Activated naive CD8-positive, alpha-beta T cell treated with anti-CD3 and anti-CD28 coated beads, Interleukin-2, amount 50 U/mL, for 24 hours (primary cell): ENCODE results near the gene TWIST2.

Experiments used
- ATAC-seq: fragments of 150-1000 bp; cut with Tn5 transposase; one replicate; pipeline ENCODE4 v1.10.0; 2021
- DNase-seq: peaks from one replicate; pipeline ENCODE4 v3.0.0; 2021
- H3K27ac Mint-ChIP-seq: one replicate; pipeline ENCODE4 v1.8.0; 2021; ENCODE audit warnings: mild to moderate bottlenecking, mixed read lengths
- H3K27me3 Mint-ChIP-seq: one replicate; pipeline ENCODE4 v1.8.0; 2021; ENCODE audit warnings: mixed read lengths
- H3K36me3 Mint-ChIP-seq: one replicate; pipeline ENCODE4 v1.8.0; 2021; ENCODE audit warnings: low read depth, mixed read lengths
- H3K4me1 Mint-ChIP-seq: one replicate; pipeline ENCODE4 v1.8.0; 2021; ENCODE audit warnings: mixed read lengths
- H3K4me3 Mint-ChIP-seq: one replicate; pipeline ENCODE4 v1.8.0; 2021; ENCODE audit warnings: mild to moderate bottlenecking, moderate library complexity, mixed read lengths
- H3K9me3 Mint-ChIP-seq: one replicate; pipeline ENCODE4 v1.8.0; 2021; ENCODE audit warnings: mixed read lengths

TWIST2 gene

DNA sequence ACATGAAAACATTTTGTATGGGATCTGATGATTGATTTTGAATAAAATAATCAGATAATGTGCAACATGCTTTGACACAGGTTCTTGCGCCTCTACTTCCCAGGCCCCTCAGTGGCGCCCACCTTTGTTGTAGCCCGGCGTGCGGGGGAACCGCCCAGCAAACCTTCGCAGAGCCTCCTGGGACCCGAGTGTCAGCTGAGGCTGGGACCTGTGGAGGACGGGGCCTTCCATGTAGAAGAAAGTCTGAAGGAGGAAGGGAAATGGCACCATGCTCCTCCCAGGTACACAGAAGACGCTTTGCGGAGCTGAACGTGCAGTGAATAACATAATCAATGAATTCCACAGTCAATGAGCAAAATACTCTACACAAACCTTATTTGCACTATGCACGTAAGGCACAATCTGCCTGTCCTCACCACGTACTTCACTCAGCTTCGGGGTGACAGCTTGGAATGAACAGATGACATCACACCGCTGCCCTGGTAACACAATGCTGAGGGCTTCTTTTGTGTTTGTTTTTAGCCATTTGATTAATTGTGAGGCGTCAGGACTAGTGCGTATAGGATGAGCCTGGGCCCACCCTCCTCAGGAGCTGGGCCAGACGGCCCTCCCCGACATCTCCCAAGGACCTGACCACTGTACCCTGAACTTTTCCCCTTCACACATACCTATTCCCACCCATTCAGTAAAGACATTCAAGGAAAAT, 78.1 kb downstream of the TWIST2 start:
- peaks cover 23% of the 10 kb centered on the region for H3K27me3 Mint-ChIP-seq
- no peaks in the 10 kb centered on the region for H3K36me3 Mint-ChIP-seq
- no peak overlapping the region for H3K4me3 Mint-ChIP-seq
- no peaks in the 10 kb centered on the region for H3K4me1 Mint-ChIP-seq
- no peak overlapping the region for H3K27ac Mint-ChIP-seq
- no peak for ATAC-seq
- DNase-seq: no peak
- H3K9me3 Mint-ChIP-seq: no peaks in the 10 kb centered on the region

DNA sequence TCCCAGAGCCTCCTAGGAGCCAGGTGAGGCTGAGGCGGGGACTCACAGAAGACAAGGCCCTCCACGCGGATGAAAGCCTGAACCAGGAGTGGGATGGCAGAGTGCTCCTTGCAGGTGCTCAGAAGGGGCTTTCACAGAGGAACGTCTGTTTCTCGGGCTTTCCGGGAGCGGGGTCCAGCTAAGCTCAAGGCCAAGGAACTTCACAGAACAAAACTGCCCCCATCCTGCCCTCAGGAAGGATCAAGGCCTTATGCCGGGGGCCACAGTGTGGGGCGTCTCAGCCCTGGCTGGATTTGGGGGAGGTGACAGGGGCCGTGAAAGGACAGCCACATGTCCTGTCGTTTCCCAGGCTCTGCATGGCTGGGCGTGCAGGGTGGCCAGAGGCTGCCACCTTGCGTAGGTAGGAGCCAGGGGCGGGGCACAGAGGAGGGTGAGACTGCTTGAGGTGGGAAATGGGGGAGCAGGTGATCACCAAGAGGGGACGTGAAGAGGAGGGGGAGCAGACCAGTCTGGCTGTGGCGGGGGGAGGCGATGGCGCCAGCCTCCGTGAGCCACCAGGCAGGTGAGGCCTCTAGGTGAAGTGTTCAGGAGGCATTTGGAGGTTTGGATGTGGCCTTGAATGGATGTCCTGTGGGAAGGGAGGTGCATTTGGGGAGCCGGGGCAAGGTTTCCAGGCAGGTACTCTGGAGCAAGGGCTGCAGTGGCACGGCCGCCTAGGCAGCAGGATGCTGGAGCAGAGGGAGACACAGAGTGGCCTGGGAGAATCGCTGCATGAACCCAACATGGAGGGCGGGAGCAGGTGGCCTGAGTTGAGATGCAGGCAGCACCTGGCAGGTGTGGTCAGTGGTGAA, 79.1 kb downstream of the TWIST2 start:
- Mint-ChIP-seq H3K9me3 (no peaks in the 10 kb centered on the region), H3K27ac (no peak overlapping the region)
- no peak for DNase-seq

DNA sequence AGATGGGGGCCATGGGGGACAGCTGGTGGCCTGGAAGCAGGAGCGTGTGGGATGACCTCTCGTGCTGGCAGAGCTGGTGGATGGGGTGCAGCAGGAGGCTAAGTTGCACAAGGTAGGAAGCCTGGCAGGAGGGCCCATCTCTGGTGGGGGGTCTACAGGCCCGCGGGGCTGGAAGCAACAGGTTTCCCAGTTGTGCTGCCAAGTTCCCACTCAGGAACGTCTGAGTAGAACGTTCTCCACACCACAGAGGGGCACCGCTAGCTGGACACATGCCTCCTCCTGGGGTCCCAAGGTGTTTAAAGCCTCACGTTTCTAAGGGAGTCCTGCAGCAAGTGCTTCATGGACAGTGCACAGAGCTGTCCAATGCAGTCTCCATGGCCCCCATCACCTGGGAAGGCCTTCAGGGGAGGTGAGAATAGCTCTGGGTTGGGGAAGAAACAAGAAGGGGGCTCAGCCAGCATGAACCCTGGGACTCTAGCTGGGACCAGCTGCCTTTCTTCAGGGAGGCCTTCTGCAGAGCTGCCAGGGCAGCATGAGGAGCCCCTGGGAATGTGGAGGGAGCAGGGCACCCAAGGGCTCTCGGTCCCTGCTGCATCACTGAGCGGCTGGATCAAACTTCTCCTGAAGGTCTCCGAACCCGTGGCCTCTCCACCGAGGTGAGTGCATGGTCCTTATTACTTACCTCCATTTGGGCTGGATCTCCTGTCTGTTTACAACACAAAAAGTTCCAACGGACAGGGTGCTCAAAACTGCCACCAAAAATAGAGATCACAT, 80.0 kb downstream of the TWIST2 start:
- no peaks in the 10 kb centered on the region for H3K9me3 Mint-ChIP-seq
- no peaks in the 10 kb centered on the region for H3K36me3 Mint-ChIP-seq
- peaks cover 30% of the 10 kb centered on the region for H3K27me3 Mint-ChIP-seq
- no peak overlapping the region for H3K4me3 Mint-ChIP-seq
- H3K4me1 Mint-ChIP-seq: no peaks in the 10 kb centered on the region
- H3K27ac Mint-ChIP-seq: no peak overlapping the region
- DNase-seq: no peak
- ATAC-seq: no peak

More for the DNA sequence above, 79.1 kb downstream of the TWIST2 start:
- Mint-ChIP-seq H3K4me1 (no peaks in the 10 kb centered on the region), H3K4me3 (no peak overlapping the region), H3K27me3 (peaks cover 26% of the 10 kb centered on the region), H3K36me3 (no peaks in the 10 kb centered on the region)
- ATAC-seq: no peak

DNA sequence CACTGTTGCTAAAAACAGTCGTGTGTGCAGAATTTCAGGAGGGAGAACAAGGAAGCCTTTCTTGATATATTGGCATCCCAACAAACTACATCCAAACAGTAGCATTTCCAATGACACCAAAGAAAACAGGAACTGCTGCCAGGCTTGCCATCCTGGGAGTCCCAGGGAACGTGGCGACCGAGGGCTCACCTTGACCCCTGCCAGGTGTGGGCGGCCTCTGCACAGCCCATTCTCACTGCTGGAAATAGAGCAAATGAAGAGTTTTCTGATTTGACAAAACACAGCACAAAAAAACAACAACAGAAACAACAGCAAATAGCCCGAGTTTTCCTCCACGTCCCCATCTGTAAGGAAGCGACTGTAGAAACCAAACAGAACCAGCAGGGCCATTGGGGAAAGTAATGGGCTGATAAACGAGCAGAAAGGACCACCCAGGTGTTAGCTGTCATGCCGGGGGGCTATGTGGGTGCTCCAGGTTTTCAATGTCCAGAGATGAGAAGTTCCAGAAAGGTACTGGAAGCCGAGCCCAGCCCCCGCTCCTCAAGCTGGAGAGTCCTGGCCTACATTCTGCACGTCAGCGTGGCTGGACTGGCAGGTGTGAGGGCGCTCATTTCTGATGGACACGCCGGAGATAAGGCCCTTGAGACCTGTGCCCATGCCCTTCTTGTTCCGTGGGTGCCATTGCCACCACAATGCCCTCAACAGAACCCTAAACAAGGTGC, 80.8 kb downstream of the TWIST2 start:
- H3K36me3 Mint-ChIP-seq: no peaks in the 10 kb centered on the region
- no peak overlapping the region for H3K4me3 Mint-ChIP-seq
- no peaks in the 10 kb centered on the region for H3K9me3 Mint-ChIP-seq
- peaks cover 31% of the 10 kb centered on the region for H3K27me3 Mint-ChIP-seq
- H3K4me1 Mint-ChIP-seq: no peaks in the 10 kb centered on the region
- DNase-seq (no peak), ATAC-seq (no peak)
- no peak overlapping the region for H3K27ac Mint-ChIP-seq

DNA sequence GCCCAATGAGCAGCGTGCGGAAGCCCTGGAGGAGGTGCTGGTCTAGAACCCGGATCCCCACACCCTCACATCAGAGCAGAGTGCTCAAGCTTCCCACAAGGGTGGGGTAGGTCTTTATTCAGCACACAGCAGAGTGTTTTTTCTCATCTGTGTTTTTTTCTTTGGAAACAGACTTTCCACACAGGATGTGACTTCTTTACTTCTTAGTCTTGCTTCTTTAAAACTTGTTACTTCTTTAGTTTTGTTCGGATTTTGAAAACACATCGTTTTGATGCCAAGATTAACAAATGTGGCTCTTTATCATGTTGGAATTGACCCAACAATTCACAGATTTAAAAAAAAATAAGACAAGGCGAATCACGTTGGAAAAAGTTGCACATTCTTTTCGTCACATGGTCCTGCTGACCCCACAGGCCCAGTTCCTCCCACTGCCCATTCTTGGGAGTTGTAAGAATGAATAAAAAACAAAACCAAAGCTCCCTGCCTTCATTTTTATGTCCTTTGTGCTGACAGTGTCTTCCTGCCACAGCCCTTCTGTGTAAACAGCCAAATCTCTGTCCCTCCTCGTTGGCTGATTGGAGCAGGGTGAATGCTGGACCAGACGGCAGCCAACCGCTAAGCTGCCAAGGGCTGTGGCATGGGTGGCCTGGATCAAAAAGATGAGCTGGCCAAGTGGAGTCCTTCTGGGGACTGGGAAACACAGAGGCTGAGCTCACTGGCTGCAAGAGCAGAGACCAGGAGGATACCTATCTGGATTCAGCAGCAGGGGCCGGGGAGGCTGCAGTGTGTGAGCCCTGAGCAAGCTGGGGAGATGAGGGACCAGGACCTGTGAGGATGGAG, 81.6 kb downstream of the TWIST2 start:
- ATAC-seq: no peak
- no peak for DNase-seq
- peaks cover 29% of the 10 kb centered on the region for H3K27me3 Mint-ChIP-seq
- H3K27ac Mint-ChIP-seq: no peak overlapping the region
- no peak overlapping the region for H3K4me3 Mint-ChIP-seq
- no peaks in the 10 kb centered on the region for H3K9me3 Mint-ChIP-seq
- H3K36me3 Mint-ChIP-seq: no peaks in the 10 kb centered on the region
- no peaks in the 10 kb centered on the region for H3K4me1 Mint-ChIP-seq

DNA sequence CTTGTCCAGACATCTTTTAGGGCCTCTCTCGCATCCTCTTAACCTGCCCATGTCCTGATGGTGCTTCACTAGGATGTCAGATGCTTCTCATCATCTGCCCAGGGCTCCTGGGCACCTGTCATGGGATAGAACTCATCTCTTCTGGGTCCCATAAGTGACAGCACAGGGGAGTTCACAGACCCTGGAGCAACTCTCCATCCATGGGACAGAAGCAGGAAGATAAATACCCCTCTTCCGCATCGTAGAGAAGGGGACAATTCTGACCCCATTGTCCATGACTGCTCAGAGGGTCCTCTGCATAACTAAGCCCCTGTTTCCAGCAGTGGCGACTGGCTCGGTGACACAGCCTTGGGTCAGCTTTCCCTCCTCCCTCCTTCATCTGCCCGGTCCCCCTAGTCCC, 82.3 kb downstream of the TWIST2 start:
- peaks cover 29% of the 10 kb centered on the region for H3K27me3 Mint-ChIP-seq
- H3K36me3 Mint-ChIP-seq: no peaks in the 10 kb centered on the region
- no peaks in the 10 kb centered on the region for H3K4me1 Mint-ChIP-seq
- no peaks in the 10 kb centered on the region for H3K9me3 Mint-ChIP-seq
- no peak for ATAC-seq
- H3K27ac Mint-ChIP-seq: no peak overlapping the region
- no peak for DNase-seq
- no peak overlapping the region for H3K4me3 Mint-ChIP-seq

DNA sequence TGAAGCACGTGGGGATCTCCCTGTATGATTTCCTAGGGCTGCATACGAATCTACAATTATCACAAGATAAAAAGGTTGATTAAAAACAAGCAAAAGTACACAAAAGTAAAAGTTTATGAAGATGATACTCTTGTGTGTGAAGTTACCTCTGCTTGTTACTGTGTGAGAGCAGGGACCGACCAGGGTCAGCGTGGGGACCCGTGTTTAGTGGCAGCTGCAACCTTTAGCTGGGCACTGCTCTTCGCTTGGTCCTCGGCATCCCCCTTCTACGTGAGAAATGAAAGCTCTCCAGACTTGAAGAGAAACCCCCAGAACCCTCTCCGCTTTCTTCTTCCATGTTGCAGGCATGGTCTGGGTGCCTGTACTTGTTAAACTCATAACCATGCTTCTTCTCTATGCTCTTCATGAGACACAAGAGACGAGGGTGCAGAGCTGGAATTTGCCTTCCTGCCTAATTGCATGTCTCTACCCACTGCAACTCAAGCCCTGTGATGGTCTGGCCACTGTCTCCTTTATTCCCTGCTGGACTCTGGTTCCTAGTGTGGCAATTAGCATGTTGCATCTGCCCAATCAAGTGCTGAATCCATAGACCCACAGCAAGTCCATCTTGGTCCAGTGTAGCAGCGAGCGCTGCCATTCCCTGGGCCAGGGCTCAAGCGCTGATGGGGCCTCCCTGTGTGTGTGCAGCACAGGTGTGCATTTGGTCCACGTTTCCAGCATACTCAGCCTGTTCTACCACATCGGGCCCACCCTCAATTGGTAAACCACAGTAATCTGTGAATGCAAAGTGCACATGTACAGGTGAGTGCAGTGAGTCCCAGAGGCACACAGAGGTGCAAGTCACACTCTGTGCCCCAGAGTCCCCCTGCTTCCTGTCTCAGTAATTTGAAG, 88.5 kb downstream of the TWIST2 start:
- H3K36me3 Mint-ChIP-seq: no peaks in the 10 kb centered on the region
- ATAC-seq: no peak

DNA sequence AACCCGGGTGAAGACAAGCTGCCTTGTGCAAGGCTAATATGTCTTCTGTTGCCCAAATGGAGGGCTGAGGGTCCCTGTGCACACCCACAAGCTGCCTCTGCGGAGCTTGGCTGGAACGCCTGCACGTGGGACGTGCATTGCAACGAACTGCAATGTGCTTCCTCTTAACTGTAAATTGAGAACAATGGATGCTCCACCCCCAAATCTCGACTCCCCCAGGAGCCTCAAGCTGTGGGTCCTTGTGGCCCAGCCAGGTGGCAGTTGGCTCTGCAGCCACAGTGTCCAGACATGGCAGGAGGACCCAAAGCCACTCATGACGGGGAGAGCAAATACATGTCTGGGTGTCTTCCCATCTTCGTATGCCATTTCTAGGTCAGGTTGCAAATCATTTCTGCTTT, 90.1 kb downstream of the TWIST2 start:
- Mint-ChIP-seq H3K4me1 (no peaks in the 10 kb centered on the region), H3K9me3 (no peaks in the 10 kb centered on the region), H3K27ac (no peak overlapping the region), H3K27me3 (no peaks in the 10 kb centered on the region), H3K36me3 (no peaks in the 10 kb centered on the region), H3K4me3 (no peak overlapping the region)
- ATAC-seq (no peak), DNase-seq (no peak)

More for the DNA sequence above, 88.5 kb downstream of the TWIST2 start:
- no peaks in the 10 kb centered on the region for H3K4me1 Mint-ChIP-seq
- no peak overlapping the region for H3K27ac Mint-ChIP-seq
- H3K27me3 Mint-ChIP-seq: peaks cover 12% of the 10 kb centered on the region
- no peak for DNase-seq
- no peak overlapping the region for H3K4me3 Mint-ChIP-seq
- no peaks in the 10 kb centered on the region for H3K9me3 Mint-ChIP-seq

DNA sequence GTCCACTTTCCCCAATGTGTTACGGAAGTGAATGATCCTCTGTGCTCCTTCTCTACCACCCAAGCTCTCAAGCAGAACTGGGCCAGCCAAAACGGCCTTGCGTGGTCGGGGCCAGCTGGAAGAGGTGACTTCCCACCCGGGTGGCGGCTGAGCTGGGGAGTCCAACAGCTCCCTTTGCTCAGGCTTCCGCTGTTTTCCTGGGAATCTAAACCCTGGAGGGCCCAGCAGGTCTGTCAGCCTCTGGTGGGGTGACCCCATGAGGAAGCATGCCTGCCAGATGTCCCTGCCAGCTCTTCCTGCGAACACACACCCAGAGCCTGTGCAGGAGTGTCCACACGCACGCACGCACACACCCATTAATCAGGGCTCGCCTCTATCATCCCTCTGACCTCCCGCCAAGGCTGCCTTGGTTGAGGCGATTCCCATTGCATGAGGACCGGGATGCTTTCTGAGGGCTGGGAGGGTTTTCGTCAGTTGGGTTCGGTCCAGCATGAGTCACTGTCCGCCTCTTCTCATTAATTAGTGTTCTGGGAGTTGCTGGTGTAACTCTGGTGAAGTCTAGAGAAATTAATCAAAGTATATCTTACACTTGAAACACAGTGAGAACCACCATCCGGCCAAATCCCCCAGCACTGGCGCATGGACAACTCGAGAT, 90.6 kb downstream of the TWIST2 start:
- Mint-ChIP-seq H3K4me3 (no peak overlapping the region), H3K36me3 (no peaks in the 10 kb centered on the region), H3K9me3 (no peaks in the 10 kb centered on the region), H3K4me1 (no peaks in the 10 kb centered on the region), H3K27me3 (peaks cover 3% of the 10 kb centered on the region), H3K27ac (no peak overlapping the region)
- no peak for ATAC-seq
- DNase-seq: no peak

DNA sequence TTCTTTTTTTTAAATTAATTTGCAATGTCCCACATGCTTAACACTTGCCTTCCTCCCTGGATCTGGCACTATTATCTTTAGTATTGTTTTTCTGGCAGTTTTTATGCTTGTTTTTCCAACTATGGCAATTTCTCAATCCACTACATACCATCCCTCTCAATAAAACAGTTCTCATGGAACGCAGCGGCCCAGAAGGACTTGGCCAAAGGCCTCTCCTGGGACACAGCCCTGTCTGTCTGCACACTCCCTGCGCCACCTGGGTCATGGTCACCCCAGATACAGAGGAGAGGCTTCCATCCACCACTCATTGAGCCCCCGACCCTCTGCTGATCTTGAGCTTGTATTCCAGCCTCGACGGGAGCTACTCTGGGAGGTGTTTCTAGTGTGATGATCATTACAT, 91.2 kb downstream of the TWIST2 start:
- no peak for DNase-seq
- Mint-ChIP-seq H3K4me3 (no peak overlapping the region), H3K36me3 (no peaks in the 10 kb centered on the region), H3K27me3 (peaks cover 4% of the 10 kb centered on the region), H3K27ac (no peak overlapping the region), H3K4me1 (no peaks in the 10 kb centered on the region), H3K9me3 (no peaks in the 10 kb centered on the region)
- no peak for ATAC-seq

DNA sequence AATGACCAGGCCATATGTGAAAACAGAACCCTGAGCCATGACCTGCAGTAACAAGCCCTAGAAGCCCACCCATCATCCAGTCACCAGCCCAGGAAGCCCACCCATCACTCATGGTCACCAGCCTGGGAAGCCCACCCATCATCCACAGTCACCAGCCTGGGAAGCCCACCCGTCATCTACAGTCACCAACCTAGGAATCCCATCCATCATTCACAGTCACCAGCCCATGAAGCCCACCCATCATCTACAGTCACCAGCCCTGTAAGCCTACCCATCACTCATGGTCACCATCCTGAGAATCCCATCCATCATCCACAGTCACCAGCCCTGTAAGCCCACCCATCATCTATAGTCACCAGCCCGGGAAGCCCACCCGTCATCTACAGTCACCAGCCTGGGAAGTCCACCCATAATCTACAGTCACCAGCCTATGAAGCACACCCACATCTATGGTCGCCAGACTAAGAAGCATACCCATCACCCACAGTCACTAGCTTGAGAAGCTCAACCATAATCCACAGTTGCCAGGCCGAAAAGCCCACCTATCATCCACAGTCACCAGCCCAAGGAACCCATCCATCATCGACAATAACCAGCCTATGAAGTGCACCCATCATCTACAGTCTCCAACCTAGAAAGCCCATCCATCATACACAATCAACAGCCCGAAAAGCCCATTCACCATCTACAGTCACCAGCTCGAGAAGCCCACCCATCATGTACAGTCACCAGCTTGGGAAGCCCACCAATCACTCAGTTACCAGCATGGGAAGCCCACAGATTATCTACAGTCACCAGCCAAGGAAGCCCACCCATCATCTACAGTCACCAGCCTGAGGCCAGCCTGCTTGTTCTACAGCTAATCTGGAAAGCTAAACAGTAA, 91.9 kb downstream of the TWIST2 start:
- ATAC-seq (no peak), DNase-seq (no peak)
- Mint-ChIP-seq H3K4me1 (no peaks in the 10 kb centered on the region), H3K27ac (no peak overlapping the region), H3K36me3 (no peaks in the 10 kb centered on the region), H3K27me3 (peaks cover 4% of the 10 kb centered on the region), H3K9me3 (no peaks in the 10 kb centered on the region), H3K4me3 (no peak overlapping the region)

DNA sequence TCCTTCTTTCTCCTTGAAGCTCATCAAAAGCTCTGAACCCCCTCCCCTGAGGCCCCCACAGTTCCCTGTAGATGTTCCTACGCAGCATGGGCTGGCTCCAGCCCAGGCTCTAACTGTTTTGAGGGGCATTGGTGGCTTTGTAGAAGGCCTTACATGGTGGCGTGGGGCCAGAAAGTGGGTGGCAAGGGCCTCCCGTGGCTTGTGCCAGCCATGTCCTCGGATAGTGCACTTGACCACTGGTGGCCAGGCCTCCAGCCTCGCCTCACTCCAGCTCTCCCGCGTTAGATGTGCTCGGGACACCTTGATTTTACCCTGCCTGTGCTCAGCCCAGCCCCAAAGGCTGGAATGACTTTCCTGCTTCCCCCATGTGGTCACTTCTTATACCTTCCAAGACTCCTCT, 92.9 kb downstream of the TWIST2 start:
- peaks cover 4% of the 10 kb centered on the region for H3K27me3 Mint-ChIP-seq
- H3K4me3 Mint-ChIP-seq: no peak overlapping the region
- no peaks in the 10 kb centered on the region for H3K9me3 Mint-ChIP-seq
- no peaks in the 10 kb centered on the region for H3K4me1 Mint-ChIP-seq
- no peak for ATAC-seq
- H3K27ac Mint-ChIP-seq: no peak overlapping the region
- no peaks in the 10 kb centered on the region for H3K36me3 Mint-ChIP-seq
- no peak for DNase-seq
